SU-DHL-6 (cell line): Measurements from ENCODE around the gene AQP5.

Experiments
- CTCF ChIP-seq: fragments of 200-600 bp; sonication (generic); IDR thresholded peaks from one replicate; pipeline ENCODE4 v1.5.1; 2017; ENCODE audit warnings: antibody characterized with exemption, mild to moderate bottlenecking, low read length, moderate library complexity; ENCODE audit not compliant: insufficient read depth, poor library complexity, severe bottlenecking
- EZH2phosphoT487 ChIP-seq: fragments of 200-600 bp; sonication (generic), shearing (Covaris generic); conservative IDR thresholded peaks from 2 replicates; pipeline ENCODE4 v1.6.1; 2018; ENCODE audit warnings: mild to moderate bottlenecking, antibody characterized with exemption, low read length, moderate library complexity, mixed read lengths

GRCh38 chr12:49923880-49924556 is 37.7 kb upstream of the AQP5 start:
- TF ChIP-seq CTCF (no peak), EZH2phosphoT487 (no peak)
